Esophagus (tissue), 2 donors: ENCODE results near the gene NAA38. TPM values are rescaled to one million over a fixed set of nuclear protein-coding genes. Genes with fewer than 3 reads are reported as not detected.

Experiments
- H3K27ac ChIP-seq, 2 donors: one replicate each; pipeline ENCODE4 v1.5.1; 2013; ENCODE audit warnings: low read depth in 2 of 2, mild to moderate bottlenecking in 2 of 2, inconsistent platforms in 1 of 2, low read length in 1 of 2, moderate library complexity in 1 of 2
- H3K27me3 ChIP-seq, 2 donors: one replicate each; pipeline ENCODE4 v1.6.1; 2013; ENCODE audit warnings: low read length in 2 of 2, control low read depth in 1 of 2, mild to moderate bottlenecking in 1 of 2; ENCODE audit not compliant: insufficient read depth in 2 of 2, control insufficient read depth in 1 of 2
- H3K36me3 ChIP-seq, 2 donors: one replicate each; pipeline ENCODE4 v1.6.1; 2013; ENCODE audit warnings: low read length in 1 of 2; ENCODE audit not compliant: control insufficient read depth in 2 of 2, insufficient read depth in 2 of 2
- H3K4me1 ChIP-seq, 2 donors: one replicate each; pipeline ENCODE4 v1.6.1; 2013; ENCODE audit warnings: low read length in 1 of 2; ENCODE audit not compliant: control insufficient read depth in 2 of 2, insufficient read depth in 2 of 2
- H3K4me3 ChIP-seq, 2 donors: one replicate each; pipeline ENCODE4 v1.5.1; 2013; ENCODE audit warnings: low read length in 2 of 2, mild to moderate bottlenecking in 2 of 2, low read depth in 1 of 2, moderate library complexity in 1 of 2
- H3K9me3 ChIP-seq, 2 donors: one replicate each; pipeline ENCODE4 v1.6.1; 2013; ENCODE audit warnings: mild to moderate bottlenecking in 2 of 2, low read depth in 1 of 2, low read length in 1 of 2, moderate library complexity in 1 of 2; ENCODE audit not compliant: control insufficient read depth in 2 of 2, insufficient read depth in 1 of 2
- WGBS, 2 donors: extraction: QIAGEN DNeasy Blood & Tissue Kit; methylation state at CpG; one replicate each; pipeline ENCODE4 v1.1.7; 2013; 5-methylcytosine and 5-hydroxymethylcytosine counted together
- polyA plus RNA-seq, 2 donors: library from polyadenylated mRNA; stranded (reverse); fragments of 200-250 nt; gene quantifications; one replicate each; pipeline ENCODE4 v1.2.3, GENCODE V29; 2013
- donor health status: healthy with polysubstance abuse.
- donor health status: Bipolar disorder and iron deficiency.

The NAA38 gene
- 100 to 1,000 TPM; 108 to 122 TPM for polyA plus RNA-seq

- Histone ChIP-seq H3K4me3 (peak within 1 kb of the TSS; percentile 56 to 82), H3K36me3 (peaks cover 0 to 12% of the 10 kb centered on the region in 2 donors), H3K9me3 (no peaks in the 10 kb centered on the region), H3K27me3 (no peaks in the 10 kb centered on the region), H3K4me1 (peaks cover 6 to 23% of the 10 kb centered on the region in 2 donors), H3K27ac (peak within 1 kb of the TSS; percentile 92 to 98)
- 0% methylated on average over 61 to 64 of the region's 64 CpGs for whole genome bisulfite sequencing, 2 donors
Observed at GRCh38 chr17:7856811-7857712, at the start of gene NAA38. Gene NAA38 (minus strand): TSS chr17:7857559. CDS start chr17:7857463, 96 bp downstream.

GRCh38 chr17:7903154-7904103 is 46.1 kb upstream of the NAA38 start:
- H3K4me3 ChIP-seq, result no peak overlapping the region
- H3K4me1 ChIP-seq, result no peaks in the 10 kb centered on the region
- no peaks in the 10 kb centered on the region for H3K9me3 ChIP-seq
- 62 to 71% methylated on average over 22 of the region's 22 CpGs for WGBS, 2 donors
- H3K27ac ChIP-seq, result no peak overlapping the region
- no peaks in the 10 kb centered on the region for H3K27me3 ChIP-seq
- H3K36me3 ChIP-seq, result peaks cover 30 to 68% of the 10 kb centered on the region in 2 donors

GRCh38 chr17:7897773-7898172 is 40.4 kb upstream of the NAA38 start:
- H3K9me3 ChIP-seq, result no peaks in the 10 kb centered on the region
- no peaks in the 10 kb centered on the region for H3K4me1 ChIP-seq
- no peak overlapping the region for H3K4me3 ChIP-seq
- H3K36me3 ChIP-seq, result peaks cover 14 to 51% of the 10 kb centered on the region in 2 donors
- H3K27ac ChIP-seq, result no peak overlapping the region
- no peaks in the 10 kb centered on the region for H3K27me3 ChIP-seq
- 42 to 49% methylated on average over 6 of the region's 6 CpGs for WGBS, 2 donors

- peaks cover 14 to 49% of the 10 kb centered on the region in 2 donors for H3K36me3 ChIP-seq
- H3K4me1 ChIP-seq, result no peaks in the 10 kb centered on the region
- 83 to 86% methylated on average over 13 of the region's 13 CpGs for WGBS, 2 donors
- H3K27ac ChIP-seq, result no peak overlapping the region
- no peaks in the 10 kb centered on the region for H3K9me3 ChIP-seq
- H3K4me3 ChIP-seq, result no peak overlapping the region
- no peaks in the 10 kb centered on the region for H3K27me3 ChIP-seq
Observed at GRCh38 chr17:7897090-7897489, 39.7 kb upstream of the NAA38 start.

GRCh38 chr17:7894866-7895265 is 37.5 kb upstream of the NAA38 start:
- peaks cover 9 to 44% of the 10 kb centered on the region in 2 donors for H3K36me3 ChIP-seq

GRCh38 chr17:7894226-7894625 is 36.9 kb upstream of the NAA38 start:
- Histone ChIP-seq H3K36me3 (peaks cover 7 to 39% of the 10 kb centered on the region in 2 donors), H3K27ac (no peak overlapping the region), H3K4me3 (no peak overlapping the region), H3K27me3 (no peaks in the 10 kb centered on the region), H3K4me1 (peaks cover 4 to 6% of the 10 kb centered on the region in 2 donors), H3K9me3 (no peaks in the 10 kb centered on the region)
- WGBS, 2 donors, result 87 to 90% methylated on average over 8 to 9 of the region's 9 CpGs

More at GRCh38 chr17:7894866-7895265, 37.5 kb upstream of the NAA38 start:
- H3K4me1 ChIP-seq, result peaks cover 0 to under 1% of the 10 kb centered on the region in 2 donors
- H3K4me3 ChIP-seq, result no peak overlapping the region
- 85 to 86% methylated on average over 8 of the region's 8 CpGs for WGBS, 2 donors
- H3K27me3 ChIP-seq, result no peaks in the 10 kb centered on the region
- H3K27ac ChIP-seq, result no peak overlapping the region
- H3K9me3 ChIP-seq, result no peaks in the 10 kb centered on the region

- Histone ChIP-seq H3K27me3 (no peaks in the 10 kb centered on the region), H3K4me1 (peaks cover 9 to 14% of the 10 kb centered on the region in 2 donors), H3K9me3 (no peaks in the 10 kb centered on the region), H3K4me3 (no peak overlapping the region), H3K36me3 (peaks cover 7 to 31% of the 10 kb centered on the region in 2 donors), H3K27ac (no peak overlapping the region)
- 79 to 83% methylated on average over 15 of the region's 15 CpGs for WGBS, 2 donors
Observed at GRCh38 chr17:7893187-7893880, 36.0 kb upstream of the NAA38 start.

- no peaks in the 10 kb centered on the region for H3K9me3 ChIP-seq
- H3K27ac ChIP-seq, result peak overlapping the region; percentile 95 to 96
- H3K4me1 ChIP-seq, result peaks cover 9 to 14% of the 10 kb centered on the region in 2 donors
- H3K27me3 ChIP-seq, result no peaks in the 10 kb centered on the region
- WGBS, 2 donors, result 20 to 30% methylated on average over 11 of the region's 11 CpGs
- H3K36me3 ChIP-seq, result peaks cover 4 to 14% of the 10 kb centered on the region in 2 donors
- H3K4me3 ChIP-seq, result peak overlapping the region in 1 of 2 donors; percentile 95
Observed at GRCh38 chr17:7889166-7889955, 32.0 kb upstream of the NAA38 start.
